IMR-90 (cell line): ENCODE results near the gene GNAZ. TPM values are rescaled to one million over a fixed set of nuclear protein-coding genes. Genes with fewer than 3 reads are reported as not detected.
A peak's percentile ranks its signal among the peaks of the same experiment; 100 is the strongest.

ENCODE experiments used
- ATAC-seq: fragments of 200-7000 bp; cut with Tn5 transposase; 2 replicates; pipeline ENCODE4 v1.9.1; 2020; ENCODE audit warnings: low read depth, mild to moderate bottlenecking, moderate library complexity
- BruUV-seq: library from RNA; stranded (reverse); fragments of 400-500 nt; replicated peaks from 2 replicates; lab custom pipeline; 2021; lab: Mats Ljungman, UMichigan
- CTCF ChIA-PET: fragments of 300-600 bp; formaldehyde crosslinking; extraction: SDS; loops from one replicate; lab custom pipeline; 2021; ENCODE audit warnings: antibody characterized with exemption; lab: Yijun Ruan, JAX
- POLR2A ChIA-PET: fragments of 300-600 bp; sonication (Branson Sonifier 250); formaldehyde crosslinking; loops from one replicate; lab custom pipeline; 2022; ENCODE audit warnings: antibody characterized with exemption; ENCODE audit not compliant: unreplicated experiment; lab: Charles Lee
- DNase-seq: peaks from one replicate; pipeline ENCODE4 v3.0.0; 2013
- H2AFZ ChIP-seq: replicated peaks from 2 replicates; pipeline ENCODE3; 2013; ENCODE audit warnings: low read length, mild to moderate bottlenecking; ENCODE audit not compliant: poor library complexity
- H2AK5ac ChIP-seq: 2 replicates; pipeline ENCODE4 v1.6.1; 2013; ENCODE audit warnings: low read depth, low read length, inconsistent platforms
- H2AK9ac ChIP-seq: replicated peaks from 2 replicates; pipeline ENCODE3; 2013; ENCODE audit warnings: mild to moderate bottlenecking, low read depth, low read length, moderate library complexity; ENCODE audit not compliant: poor library complexity
- H2BK120ac ChIP-seq: 2 replicates; pipeline ENCODE4 v1.6.1; 2013; ENCODE audit warnings: low read depth, low read length, inconsistent platforms
- H2BK15ac ChIP-seq: 3 replicates; pipeline ENCODE4 v1.6.1; 2013; ENCODE audit warnings: low read depth, low read length, inconsistent platforms
- H2BK20ac ChIP-seq: 2 replicates; pipeline ENCODE4 v1.6.1; 2013; ENCODE audit warnings: low read depth, mild to moderate bottlenecking, inconsistent platforms, low read length, moderate library complexity
- H2BK5ac ChIP-seq: 2 replicates; pipeline ENCODE4 v1.6.1; 2013; ENCODE audit warnings: mild to moderate bottlenecking, low read depth, low read length, inconsistent platforms; ENCODE audit not compliant: poor library complexity, severe bottlenecking
- H3K14ac ChIP-seq: replicated peaks from 2 replicates; pipeline ENCODE4 v1.6.1; 2013; ENCODE audit warnings: low read depth, low read length, inconsistent platforms
- H3K18ac ChIP-seq: 2 replicates; pipeline ENCODE4 v1.6.1; 2013; ENCODE audit warnings: low read depth, low read length, control low read depth
- H3K23ac ChIP-seq: 2 replicates; pipeline ENCODE4 v1.6.1; 2013; ENCODE audit warnings: low read depth, low read length, inconsistent platforms
- H3K27ac ChIP-seq: 2 replicates; pipeline ENCODE4 v1.5.1; 2013; ENCODE audit warnings: mild to moderate bottlenecking, control low read depth, low read length; ENCODE audit not compliant: insufficient read depth
- H3K27me3 ChIP-seq: 2 replicates; pipeline ENCODE4 v1.6.1; 2013; ENCODE audit warnings: low read length; ENCODE audit not compliant: control insufficient read depth, insufficient read depth
- H3K36me3 ChIP-seq: 2 replicates; pipeline ENCODE4 v1.6.1; 2013; ENCODE audit warnings: low read length, mixed read lengths; ENCODE audit not compliant: control insufficient read depth, insufficient read depth
- H3K4ac ChIP-seq: 2 replicates; pipeline ENCODE4 v1.6.1; 2013; ENCODE audit warnings: low read depth, low read length, inconsistent platforms
- H3K4me1 ChIP-seq: 2 replicates; pipeline ENCODE4 v1.6.1; 2013; ENCODE audit warnings: low read length, mixed read lengths; ENCODE audit not compliant: control insufficient read depth, insufficient read depth
- H3K4me2 ChIP-seq: 2 replicates; pipeline ENCODE4 v1.6.1; 2013; ENCODE audit warnings: low read depth, mild to moderate bottlenecking, control low read depth, low read length, moderate library complexity
- H3K4me3 ChIP-seq: 2 replicates; pipeline ENCODE4 v1.5.1; 2013; ENCODE audit warnings: low read depth, mild to moderate bottlenecking, control low read depth, low read length, moderate library complexity; ENCODE audit not compliant: insufficient read depth
- H3K56ac ChIP-seq: 2 replicates; pipeline ENCODE4 v1.6.1; 2013; ENCODE audit warnings: low read length, inconsistent platforms; ENCODE audit not compliant: insufficient read depth; ENCODE audit errors: extremely low read depth
- H3K79me1 ChIP-seq, 2 experiments: 2 replicates each; pipeline ENCODE4 v1.6.1; 2013; ENCODE audit warnings: low read length in 2 of 2, inconsistent platforms in 1 of 2, low read depth in 1 of 2
- H3K9ac ChIP-seq: 2 replicates; pipeline ENCODE4 v1.6.1; 2013; ENCODE audit warnings: low read depth, low read length, control low read depth
- H3K9me1 ChIP-seq: 2 replicates; pipeline ENCODE4 v1.6.1; 2013; ENCODE audit warnings: low read length, inconsistent platforms; ENCODE audit not compliant: insufficient read depth
- H3K9me3 ChIP-seq: 2 replicates; pipeline ENCODE4 v1.6.1; 2013; ENCODE audit warnings: low read length; ENCODE audit not compliant: control insufficient read depth, insufficient read depth
- H4K20me1 ChIP-seq: 2 replicates; pipeline ENCODE4 v1.6.1; 2013; ENCODE audit warnings: low read length, inconsistent platforms; ENCODE audit not compliant: insufficient read depth
- H4K5ac ChIP-seq: 2 replicates; pipeline ENCODE4 v1.6.1; 2013; ENCODE audit warnings: mild to moderate bottlenecking, low read depth, low read length, control low read depth
- H4K8ac ChIP-seq, 2 experiments: 2 replicates each; pipeline ENCODE4 v1.6.1; 2013; ENCODE audit warnings: low read depth in 2 of 2, low read length in 2 of 2, control low read depth in 1 of 2, inconsistent platforms in 1 of 2
- H4K91ac ChIP-seq: 2 replicates; pipeline ENCODE4 v1.6.1; 2013; ENCODE audit warnings: low read depth, low read length, inconsistent platforms; ENCODE audit not compliant: insufficient read depth
- BHLHE40 ChIP-seq: fragments of 150-350 bp; IDR thresholded peaks from 2 replicates; pipeline ENCODE4 v1.6.1; 2016; ENCODE audit warnings: mild to moderate bottlenecking, low read depth, low read length
- WGBS, 2 experiments: methylation state at CpG; one replicate each; pipeline versions ENCODE4 v1.1.5 to v1.1.7; 2013; ENCODE audit warnings: missing lambda C conversion rate in 2 of 2; ENCODE audit not compliant: insufficient read length in 1 of 2; ENCODE audit errors: extremely low coverage in 2 of 2; 5-methylcytosine and 5-hydroxymethylcytosine counted together
- dilution Hi-C: fragments of 300-500 bp; cut with HindIII; formaldehyde crosslinking; loops from one replicate; pipeline ENCODE4 v1.14.3; 2018; ENCODE audit warnings: low sequenced_read_pairs; ENCODE audit not compliant: unreplicated experiment
- in situ Hi-C: fragments of 300-500 bp; cut with MboI; formaldehyde crosslinking; loops from 3 replicates; pipeline ENCODE4 v1.14.3; 2019; ENCODE audit warnings: low sequenced_read_pairs, inconsistent platforms, mixed read lengths
- intact Hi-C: fragments of 100-400 bp; cut with micrococcal nuclease; formaldehyde crosslinking; loops from 2 replicates; pipeline ENCODE4 v1.10.0; 2022
- polyA plus RNA-seq, 3 experiments: library from polyadenylated mRNA; depleted of rRNA; stranded (reverse); fragments of >200 nt; gene quantifications; 2 replicates each; pipeline ENCODE4 v1.2.3, GENCODE V29; 2012; ENCODE audit warnings: low replicate concordance in 1 of 3
- total RNA-seq: library from RNA; depleted of rRNA; stranded (reverse); fragments of >200 nt; gene quantifications from 2 replicates; pipeline ENCODE4 v1.2.3, GENCODE V29; 2012

Gene GNAZ
- total and polyA plus RNA-seq, 2 of the 4 experiments (the other 2 are of a cell fraction): 1.5 to 2.5 TPM

GRCh38 chr22:23098718-23099530, 28.6 kb downstream of the GNAZ start:
- BruUV-seq: no TSS peak
- Histone ChIP-seq H4K8ac (no peak overlapping the region), H3K4me3 (no peak overlapping the region), H3K18ac (no peak overlapping the region), H3K36me3 (no peaks in the 10 kb centered on the region), H2BK5ac (no peak overlapping the region), H2BK120ac (no peak overlapping the region), H3K4ac (no peak overlapping the region), H2BK15ac (no peak overlapping the region), H3K9ac (no peak overlapping the region), H2AFZ (peak overlapping the region; percentile 51), H3K4me2 (no peak overlapping the region), H3K14ac (no peak overlapping the region), H3K27me3 (no peaks in the 10 kb centered on the region; the same call in 1 of the 2 replicates), H2AK9ac (peak overlapping the region; percentile 42), H3K4me1 (no peaks in the 10 kb centered on the region), H3K56ac (no peak overlapping the region), H3K9me1 (no peaks in the 10 kb centered on the region), H3K27ac (no peak overlapping the region), H2BK20ac (no peak overlapping the region), H2AK5ac (no peak overlapping the region), H4K20me1 (no peaks in the 10 kb centered on the region; the same call in 1 of the 2 replicates), H3K23ac (no peak overlapping the region), H4K91ac (no peak overlapping the region), H3K9me3 (no peaks in the 10 kb centered on the region), H3K79me1 (no peaks in the 10 kb centered on the region), H4K5ac (no peak overlapping the region)
- ChIA-PET CTCF (no interaction called here), POLR2A (interaction anchor here (0.6 kb wide), 1 partner anchor 277 kb away, joined by 3 read pairs; no protein-coding TSS in a partner anchor)
- no peak for TF ChIP-seq BHLHE40
- dilution Hi-C loops (no loop called here), intact Hi-C loops (no loop called here), in situ Hi-C loops (no loop called here)
- 50% methylated on average over 12 of the region's 28 CpGs; no CpG with 5 or more reads in 1 of the 2 experiments for WGBS, 2 experiments
- no peak for DNase-seq
- ATAC-seq: peak; percentile 46; the same call in 1 of the 2 replicates
